DND-41 (cell line): ENCODE data around the gene COL4A2.
"Not testable (repeated sequence)": the region's sequence is repeated elsewhere in the genome, so short reads cannot be mapped to it uniquely, and the experiment has no call there.

Experiments used
- ATAC-seq: fragments of 200-7000 bp; cut with Tn5 transposase; 3 replicates; pipeline ENCODE4 v1.9.1; 2021; ENCODE audit warnings: low read depth; ENCODE audit not compliant: insufficient read depth
- DNase-seq: peaks from one replicate; pipeline ENCODE4 v3.0.0-alpha.2; 2020
- H2AFZ ChIP-seq: 2 replicates; pipeline ENCODE4 v1.6.0; 2012; ENCODE audit warnings: low read depth, low read length
- H3K27ac ChIP-seq: 2 replicates; pipeline ENCODE4 v1.5.1; 2012; ENCODE audit warnings: low read length, inconsistent platforms
- H3K27me3 ChIP-seq: fragments of 200-600 bp; sonication (generic); 2 replicates; pipeline ENCODE4 v1.6.0; 2012; ENCODE audit warnings: low read length, mild to moderate bottlenecking, inconsistent platforms; ENCODE audit not compliant: insufficient read depth, poor library complexity
- H3K36me3 ChIP-seq: 2 replicates; pipeline ENCODE4 v1.5.1; 2012; ENCODE audit warnings: low read length, inconsistent platforms; ENCODE audit not compliant: insufficient read depth
- H3K4me1 ChIP-seq: 2 replicates; pipeline ENCODE4 v1.5.1; 2012; ENCODE audit warnings: mild to moderate bottlenecking, low read length; ENCODE audit not compliant: insufficient read depth
- H3K4me2 ChIP-seq: 2 replicates; pipeline ENCODE4 v1.6.0; 2012; ENCODE audit warnings: mild to moderate bottlenecking, moderate library complexity, low read length, inconsistent platforms; ENCODE audit not compliant: insufficient read depth
- H3K4me3 ChIP-seq, 2 experiments: fragments of 200-600 bp in 1 of 2; shearing (Covaris generic) in 1 of 2; 2 replicates each; pipeline ENCODE4 v1.5.1; 2012 to 2016; ENCODE audit warnings: inconsistent platforms in 2 of 2, low read length in 2 of 2, mild to moderate bottlenecking in 2 of 2, low read depth in 1 of 2, moderate library complexity in 1 of 2
- H3K79me2 ChIP-seq: 2 replicates; pipeline ENCODE4 v1.6.0; 2012; ENCODE audit warnings: low read length, inconsistent platforms; ENCODE audit not compliant: insufficient read depth
- H3K9ac ChIP-seq: 2 replicates; pipeline ENCODE4 v1.6.0; 2012; ENCODE audit warnings: low read depth, mild to moderate bottlenecking, inconsistent platforms, low read length, moderate library complexity
- H3K9me3 ChIP-seq: 2 replicates; pipeline ENCODE4 v1.5.1; 2012; ENCODE audit warnings: low read length, moderate library complexity, mild to moderate bottlenecking, inconsistent platforms; ENCODE audit not compliant: insufficient read depth, severe bottlenecking
- H4K20me1 ChIP-seq: 2 replicates; pipeline ENCODE4 v1.6.0; 2012; ENCODE audit warnings: low read length; ENCODE audit not compliant: insufficient read depth
- EZH2 ChIP-seq: IDR thresholded peaks from 3 replicates; pipeline ENCODE4 v1.6.1; 2012; ENCODE audit warnings: borderline replicate concordance, low read depth, mild to moderate bottlenecking, moderate library complexity, low read length, inconsistent platforms; ENCODE audit not compliant: severe bottlenecking
- TF ChIP-seq, protein P1 (sequence below): IDR thresholded peaks from 2 replicates; pipeline ENCODE4 v1.5.1; 2012; ENCODE audit warnings: borderline replicate concordance, low read length, moderate library complexity, mild to moderate bottlenecking; ENCODE audit not compliant: poor library complexity, severe bottlenecking; ENCODE audit errors: extremely low read depth

The COL4A2 gene

GRCh38 chr13:110393761-110394160 is 86.7 kb downstream of the COL4A2 start:
- H3K9me3 ChIP-seq: no peaks in the 10 kb centered on the region
- TF ChIP-seq EZH2: no peak
- TF ChIP-seq, protein P1, sequence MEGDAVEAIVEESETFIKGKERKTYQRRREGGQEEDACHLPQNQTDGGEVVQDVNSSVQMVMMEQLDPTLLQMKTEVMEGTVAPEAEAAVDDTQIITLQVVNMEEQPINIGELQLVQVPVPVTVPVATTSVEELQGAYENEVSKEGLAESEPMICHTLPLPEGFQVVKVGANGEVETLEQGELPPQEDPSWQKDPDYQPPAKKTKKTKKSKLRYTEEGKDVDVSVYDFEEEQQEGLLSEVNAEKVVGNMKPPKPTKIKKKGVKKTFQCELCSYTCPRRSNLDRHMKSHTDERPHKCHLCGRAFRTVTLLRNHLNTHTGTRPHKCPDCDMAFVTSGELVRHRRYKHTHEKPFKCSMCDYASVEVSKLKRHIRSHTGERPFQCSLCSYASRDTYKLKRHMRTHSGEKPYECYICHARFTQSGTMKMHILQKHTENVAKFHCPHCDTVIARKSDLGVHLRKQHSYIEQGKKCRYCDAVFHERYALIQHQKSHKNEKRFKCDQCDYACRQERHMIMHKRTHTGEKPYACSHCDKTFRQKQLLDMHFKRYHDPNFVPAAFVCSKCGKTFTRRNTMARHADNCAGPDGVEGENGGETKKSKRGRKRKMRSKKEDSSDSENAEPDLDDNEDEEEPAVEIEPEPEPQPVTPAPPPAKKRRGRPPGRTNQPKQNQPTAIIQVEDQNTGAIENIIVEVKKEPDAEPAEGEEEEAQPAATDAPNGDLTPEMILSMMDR: no peak
- no peak for DNase-seq
- no peak overlapping the region for H3K9ac ChIP-seq
- no peak overlapping the region for H3K27ac ChIP-seq
- H3K36me3 ChIP-seq: no peaks in the 10 kb centered on the region
- H3K4me2 ChIP-seq: no peak overlapping the region
- no peaks in the 10 kb centered on the region for H3K79me2 ChIP-seq
- H3K27me3 ChIP-seq: peaks cover 23% of the 10 kb centered on the region
- H3K4me3 ChIP-seq: no peak overlapping the region
- H4K20me1 ChIP-seq: no peaks in the 10 kb centered on the region
- H3K4me1 ChIP-seq: no peaks in the 10 kb centered on the region
- H2AFZ ChIP-seq: no peak overlapping the region
- ATAC-seq: no peak

GRCh38 chr13:110394371-110394841 is 87.3 kb downstream of the COL4A2 start:
- Histone ChIP-seq H3K79me2 (no peaks in the 10 kb centered on the region), H3K9ac (no peak overlapping the region), H3K27me3 (peaks cover 27% of the 10 kb centered on the region), H3K4me1 (no peaks in the 10 kb centered on the region), H3K9me3 (no peaks in the 10 kb centered on the region), H2AFZ (no peak overlapping the region), H4K20me1 (no peaks in the 10 kb centered on the region), H3K4me3 (no peak overlapping the region), H3K27ac (no peak overlapping the region), H3K4me2 (no peak overlapping the region), H3K36me3 (no peaks in the 10 kb centered on the region)
- DNase-seq (no peak), ATAC-seq (no peak)
- TF ChIP-seq, protein P1: no peak
- TF ChIP-seq EZH2: no peak

DNA sequence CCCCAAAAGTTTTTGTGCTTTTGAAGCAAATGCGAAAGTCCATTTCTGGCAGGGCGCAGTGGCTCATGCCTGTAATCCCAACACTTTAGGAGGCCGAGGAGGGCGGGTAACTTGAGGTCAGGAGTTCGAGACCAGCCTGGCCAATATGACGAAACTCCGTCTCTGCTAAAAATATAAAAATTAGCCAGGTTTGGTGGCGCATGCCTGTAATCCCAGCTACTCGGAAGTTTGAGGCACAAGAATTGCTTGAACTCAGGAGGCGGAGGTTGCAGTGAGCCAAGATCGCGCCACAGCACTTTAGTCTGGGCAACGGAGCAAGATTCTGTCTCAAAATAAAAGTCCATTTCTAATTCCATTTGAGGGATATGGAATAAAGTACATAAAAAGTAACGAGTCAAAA is 88.5 kb downstream of the COL4A2 start:
- not testable (repeated sequence) for H3K9me3 ChIP-seq, H3K9ac ChIP-seq, H3K4me1 ChIP-seq, H3K27ac ChIP-seq, H3K79me2 ChIP-seq, H3K4me2 ChIP-seq, H3K36me3 ChIP-seq, H4K20me1 ChIP-seq, H3K4me3 ChIP-seq, H2AFZ ChIP-seq, DNase-seq, ATAC-seq
- H3K27me3 ChIP-seq: peaks cover 37% of the 10 kb centered on the region

GRCh38 chr13:110396476-110396875 is 89.4 kb downstream of the COL4A2 start:
- TF ChIP-seq, protein P1: no peak
- TF ChIP-seq EZH2: no peak
- DNase-seq (no peak), ATAC-seq (no peak)
- no peaks in the 10 kb centered on the region for H3K79me2 ChIP-seq
- H3K9me3 ChIP-seq: no peaks in the 10 kb centered on the region
- H3K4me1 ChIP-seq: no peaks in the 10 kb centered on the region
- no peak overlapping the region for H3K4me2 ChIP-seq
- H3K27ac ChIP-seq: no peak overlapping the region
- no peak overlapping the region for H3K4me3 ChIP-seq
- H3K36me3 ChIP-seq: no peaks in the 10 kb centered on the region
- no peak overlapping the region for H2AFZ ChIP-seq
- H3K27me3 ChIP-seq: peaks cover 45% of the 10 kb centered on the region
- H3K9ac ChIP-seq: no peak overlapping the region
- no peaks in the 10 kb centered on the region for H4K20me1 ChIP-seq
